ENCODE results near the gene DEFB114. TPM values are rescaled to one million over a fixed set of nuclear protein-coding genes. Genes with fewer than 3 reads are reported as not detected.

Gene DEFB114
- total and polyA plus RNA-seq, 2 of the 13 experiments (the other 11 are each of a cell fraction or from before 2014, with no cell fraction given) = not detected

DNA sequence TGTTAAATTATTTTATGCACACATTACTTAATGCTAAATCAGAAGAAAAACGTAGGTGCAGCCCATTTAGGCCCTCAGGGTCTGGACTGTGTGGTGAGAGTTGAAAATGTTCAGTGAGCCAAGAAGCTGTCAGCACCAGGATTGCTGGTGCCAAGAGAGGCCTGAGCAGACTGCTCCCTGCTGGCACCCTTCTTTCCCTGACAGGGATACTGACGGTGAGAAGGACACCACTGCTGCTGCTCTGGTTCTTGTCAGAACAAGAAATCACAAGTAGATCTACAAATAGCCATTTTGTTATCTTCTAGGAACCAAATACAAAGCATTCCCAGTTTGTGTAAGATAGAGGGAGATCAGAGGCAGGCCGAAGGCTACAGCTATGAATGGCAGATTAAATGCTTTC is 48.9 kb downstream of the DEFB114 start:
- intact Hi-C loops (cut with micrococcal nuclease; ENCODE audit: unreplicated experiment) = no loop called here
- CTCF ChIA-PET (ENCODE audit: low intra/inter-chr PET ratio, low total read pairs) = no interaction called here
- H3K27me3 ChIP-seq (ENCODE audit: control insufficient read depth in 1 of 2, insufficient read depth in 2 of 2, low read length in 2 of 2) = no peaks in the 10 kb centered on the region
- H3K4me2 ChIP-seq (ENCODE audit: low read depth, low read length) = no peak overlapping the region
- no peaks in the 10 kb centered on the region for H3K36me3 ChIP-seq (replicated peaks in 1 of 2; ENCODE audit: control insufficient read depth in 1 of 2, insufficient read depth in 2 of 2, low read length in 2 of 2)
- TF ChIP-seq ZNF354B (CRISPR knock-in tag; IDR thresholded peaks at IDR 0.05) = no peak
- TF ChIP-seq, protein P1, sequence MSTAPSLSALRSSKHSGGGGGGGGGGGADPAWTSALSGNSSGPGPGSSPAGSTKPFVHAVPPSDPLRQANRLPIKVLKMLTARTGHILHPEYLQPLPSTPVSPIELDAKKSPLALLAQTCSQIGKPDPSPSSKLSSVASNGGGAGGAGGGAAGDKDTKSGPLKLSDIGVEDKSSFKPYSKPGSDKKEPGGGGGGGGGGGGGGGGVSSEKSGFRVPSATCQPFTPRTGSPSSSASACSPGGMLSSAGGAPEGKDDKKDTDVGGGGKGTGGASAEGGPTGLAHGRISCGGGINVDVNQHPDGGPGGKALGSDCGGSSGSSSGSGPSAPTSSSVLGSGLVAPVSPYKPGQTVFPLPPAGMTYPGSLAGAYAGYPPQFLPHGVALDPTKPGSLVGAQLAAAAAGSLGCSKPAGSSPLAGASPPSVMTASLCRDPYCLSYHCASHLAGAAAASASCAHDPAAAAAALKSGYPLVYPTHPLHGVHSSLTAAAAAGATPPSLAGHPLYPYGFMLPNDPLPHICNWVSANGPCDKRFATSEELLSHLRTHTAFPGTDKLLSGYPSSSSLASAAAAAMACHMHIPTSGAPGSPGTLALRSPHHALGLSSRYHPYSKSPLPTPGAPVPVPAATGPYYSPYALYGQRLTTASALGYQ (CRISPR knock-in tag; IDR thresholded peaks at IDR 0.05) = no peak
- no peak for TF ChIP-seq RAD21 (CRISPR knock-in tag; IDR thresholded peaks at IDR 0.05)
- TF ChIP-seq MAFG (CRISPR knock-in tag; IDR thresholded peaks at IDR 0.05) = no peak
- TF ChIP-seq YY1 (IDR thresholded peaks at IDR 0.05; ENCODE audit: insufficient read depth, insufficient replicate concordance, low read depth, low read length) = no peak
- TF ChIP-seq, protein P2, sequence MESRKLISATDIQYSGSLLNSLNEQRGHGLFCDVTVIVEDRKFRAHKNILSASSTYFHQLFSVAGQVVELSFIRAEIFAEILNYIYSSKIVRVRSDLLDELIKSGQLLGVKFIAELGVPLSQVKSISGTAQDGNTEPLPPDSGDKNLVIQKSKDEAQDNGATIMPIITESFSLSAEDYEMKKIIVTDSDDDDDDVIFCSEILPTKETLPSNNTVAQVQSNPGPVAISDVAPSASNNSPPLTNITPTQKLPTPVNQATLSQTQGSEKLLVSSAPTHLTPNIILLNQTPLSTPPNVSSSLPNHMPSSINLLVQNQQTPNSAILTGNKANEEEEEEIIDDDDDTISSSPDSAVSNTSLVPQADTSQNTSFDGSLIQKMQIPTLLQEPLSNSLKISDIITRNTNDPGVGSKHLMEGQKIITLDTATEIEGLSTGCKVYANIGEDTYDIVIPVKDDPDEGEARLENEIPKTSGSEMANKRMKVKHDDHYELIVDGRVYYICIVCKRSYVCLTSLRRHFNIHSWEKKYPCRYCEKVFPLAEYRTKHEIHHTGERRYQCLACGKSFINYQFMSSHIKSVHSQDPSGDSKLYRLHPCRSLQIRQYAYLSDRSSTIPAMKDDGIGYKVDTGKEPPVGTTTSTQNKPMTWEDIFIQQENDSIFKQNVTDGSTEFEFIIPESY (CRISPR knock-in tag; IDR thresholded peaks at IDR 0.05) = no peak
- TF ChIP-seq SOX13 (IDR thresholded peaks at IDR 0.05) = no peak
- no peak for TF ChIP-seq SOX13 (CRISPR knock-in tag; conservative IDR thresholded peaks at IDR 0.05 in 1 of 2, IDR thresholded peaks at IDR 0.05 in 1 of 2)
- DNase-seq (ENCODE audit: low spot score) (no peak), ATAC-seq (peak; percentile 57), FAIRE-seq (no peak)
- no peak overlapping the region for H2AFZ ChIP-seq (ENCODE audit: low read length)
- POLR2A ChIA-PET = no interaction called here
- H3K79me2 ChIP-seq (ENCODE audit: insufficient read depth, low read length) = no peaks in the 10 kb centered on the region
- in situ Hi-C loops (cut with HindIII; ENCODE audit: extremely low pct_ligation_motif_present, low pct_unique_long_range_greater_than_20kb) = no loop called here
- WGBS (ENCODE audit: low lambda C conversion rate) = 6% methylated on average over 3 of the region's 3 CpGs
- no peaks in the 10 kb centered on the region for H3K9me3 ChIP-seq (ENCODE audit: low read length)
- H3K4me3 ChIP-seq (replicated peaks in 1 of 3; ENCODE audit: insufficient read depth in 1 of 3, low read depth in 2 of 3, low read length in 3 of 3) = no peak overlapping the region
- no TSS peak for BruUV-seq (replicated peaks)
- H3K4me1 ChIP-seq (ENCODE audit: insufficient read depth, low read length) = no peaks in the 10 kb centered on the region
- H3K9ac ChIP-seq (ENCODE audit: insufficient read depth, low read depth, low read length) = no peak overlapping the region
- H4K20me1 ChIP-seq (ENCODE audit: insufficient read depth, low read length) = no peaks in the 10 kb centered on the region
- no peak overlapping the region for H3K27ac ChIP-seq (ENCODE audit: extremely low read length, insufficient read depth, low read length)
